Endodermal cell (in vitro differentiated cells): ENCODE results near the gene BTBD9. TPM values are rescaled to one million over a fixed set of nuclear protein-coding genes. Genes with fewer than 3 reads are reported as not detected.

Experiments
- DNase-seq: peaks from one replicate; pipeline ENCODE4 v3.0.0-alpha.2; 2017
- H3K27ac ChIP-seq: 2 replicates; pipeline ENCODE4 v1.5.1; 2013; ENCODE audit warnings: mild to moderate bottlenecking, low read depth, low read length, moderate library complexity
- H3K27me3 ChIP-seq: 2 replicates; pipeline ENCODE4 v1.6.1; 2013; ENCODE audit warnings: mild to moderate bottlenecking, low read length, moderate library complexity; ENCODE audit not compliant: insufficient read depth, control insufficient read depth, poor library complexity, severe bottlenecking
- H3K36me3 ChIP-seq: 2 replicates; pipeline ENCODE4 v1.7.0; 2013; ENCODE audit warnings: mild to moderate bottlenecking, low read length, moderate library complexity; ENCODE audit not compliant: control insufficient read depth, insufficient read depth
- H3K4me1 ChIP-seq: one replicate; pipeline ENCODE4 v1.7.0; 2013; ENCODE audit warnings: low read length; ENCODE audit not compliant: control insufficient read depth, insufficient read depth
- H3K4me3 ChIP-seq: 2 replicates; pipeline ENCODE4 v1.5.1; 2013; ENCODE audit warnings: mild to moderate bottlenecking, low read length, moderate library complexity
- H3K9ac ChIP-seq: 2 replicates; pipeline ENCODE4 v1.6.1; 2013; ENCODE audit warnings: mild to moderate bottlenecking, low read length, moderate library complexity; ENCODE audit not compliant: poor library complexity, severe bottlenecking; ENCODE audit errors: extremely low read depth
- H3K9me3 ChIP-seq: 2 replicates; pipeline ENCODE4 v1.6.1; 2013; ENCODE audit warnings: mild to moderate bottlenecking, low read length, moderate library complexity; ENCODE audit not compliant: control insufficient read depth
- H3K27ac Mint-ChIP-seq: 2 replicates; pipeline ENCODE4 v1.8.0; 2020; ENCODE audit warnings: mixed read lengths
- H3K27me3 Mint-ChIP-seq: 2 replicates; pipeline ENCODE4 v1.8.0; 2021; ENCODE audit warnings: mild to moderate bottlenecking, mixed read lengths; ENCODE audit not compliant: insufficient read depth
- H3K36me3 Mint-ChIP-seq: 2 replicates; pipeline ENCODE4 v1.8.0; 2020; ENCODE audit warnings: low read depth, mixed read lengths
- H3K4me1 Mint-ChIP-seq: 2 replicates; pipeline ENCODE4 v1.8.0; 2020; ENCODE audit warnings: mixed read lengths
- H3K4me3 Mint-ChIP-seq: 2 replicates; pipeline ENCODE4 v1.8.0; 2020; ENCODE audit warnings: mild to moderate bottlenecking, moderate library complexity, mixed read lengths
- H3K9me3 Mint-ChIP-seq: 2 replicates; pipeline ENCODE4 v1.8.0; 2020; ENCODE audit warnings: mild to moderate bottlenecking, mixed read lengths
- CTCF ChIP-seq: fragments of 200-600 bp; sonication (generic); conservative IDR thresholded peaks from 2 replicates; pipeline ENCODE4 v1.5.0; 2021; ENCODE audit warnings: antibody characterized with exemption, mild to moderate bottlenecking
- whole genome bisulfite sequencing, 2 experiments: methylation state at CpG; one replicate each; pipeline versions ENCODE4 v1.1.5 to v1.1.7; 2013; ENCODE audit warnings: missing lambda C conversion rate in 2 of 2, mixed read lengths in 1 of 2; ENCODE audit not compliant: insufficient coverage in 1 of 2, insufficient read length in 1 of 2; 5-methylcytosine and 5-hydroxymethylcytosine counted together
- total RNA-seq, 2 donors: library from RNA; stranded (reverse); fragmentation: NEBNext Ultra II Directional in 1 of 2; extraction: Animal tissue kit (Norgen Biotek cat#: 25700) in 1 of 2; gene quantifications; 2 replicates in 1 of 2; 3 replicates in 1 of 2; pipeline ENCODE4 v1.2.1, GENCODE V29; 2021

Gene BTBD9
- total RNA-seq, 2 donors from 2014 or later = 7.6 to 12.3 TPM

GRCh38 chr6:38525888-38526287 lies 113.8 kb downstream of the BTBD9 start:
- H3K4me3 Mint-ChIP-seq = no peak overlapping the region
- no peak overlapping the region for H3K4me3 ChIP-seq
- H3K27me3 ChIP-seq = no peaks in the 10 kb centered on the region
- no peak overlapping the region for H3K27ac Mint-ChIP-seq
- peaks cover 57% of the 10 kb centered on the region for H3K9me3 Mint-ChIP-seq
- no peak overlapping the region for H3K9ac ChIP-seq
- 97 to 100% methylated on average over 2 of the region's 2 CpGs for WGBS, 2 experiments
- H3K4me1 ChIP-seq = no peaks in the 10 kb centered on the region
- no peaks in the 10 kb centered on the region for H3K36me3 ChIP-seq
- H3K27ac ChIP-seq = no peak overlapping the region
- no peak for DNase-seq
- H3K4me1 Mint-ChIP-seq = peaks cover 7% of the 10 kb centered on the region
- TF ChIP-seq CTCF = no peak
- H3K27me3 Mint-ChIP-seq = no peaks in the 10 kb centered on the region
- H3K9me3 ChIP-seq = peaks cover 47% of the 10 kb centered on the region
- peaks cover 43% of the 10 kb centered on the region for H3K36me3 Mint-ChIP-seq

- DNase-seq = no peak
- no peaks in the 10 kb centered on the region for H3K4me1 ChIP-seq
- H3K27me3 ChIP-seq = no peaks in the 10 kb centered on the region
- Mint-ChIP-seq H3K4me3 (no peak overlapping the region), H3K27me3 (no peaks in the 10 kb centered on the region), H3K4me1 (peaks cover 7% of the 10 kb centered on the region), H3K36me3 (peaks cover 34% of the 10 kb centered on the region), H3K9me3 (peaks cover 44% of the 10 kb centered on the region), H3K27ac (no peak overlapping the region)
- H3K27ac ChIP-seq = no peak overlapping the region
- H3K9ac ChIP-seq = no peak overlapping the region
- H3K4me3 ChIP-seq = peak overlapping the region; percentile 7
- peaks cover 34% of the 10 kb centered on the region for H3K9me3 ChIP-seq
- 90 to 95% methylated on average over 1 to 3 of the region's 3 CpGs for WGBS, 2 experiments
- TF ChIP-seq CTCF = no peak
- H3K36me3 ChIP-seq = no peaks in the 10 kb centered on the region
Observed at GRCh38 chr6:38524436-38525145, 115.1 kb downstream of the BTBD9 start.

GRCh38 chr6:38522322-38522721 lies 117.4 kb downstream of the BTBD9 start:
- no peaks in the 10 kb centered on the region for H3K27me3 Mint-ChIP-seq
- H3K4me1 ChIP-seq = peaks cover 3% of the 10 kb centered on the region
- H3K27ac Mint-ChIP-seq = no peak overlapping the region
- no peaks in the 10 kb centered on the region for H3K36me3 ChIP-seq
- H3K9me3 ChIP-seq = peaks cover 18% of the 10 kb centered on the region
- no peak overlapping the region for H3K4me3 Mint-ChIP-seq
- no peak overlapping the region for H3K9ac ChIP-seq
- 88% methylated on average over 2 of the region's 2 CpGs for WGBS, 2 experiments
- no peak for TF ChIP-seq CTCF
- peaks cover 23% of the 10 kb centered on the region for H3K9me3 Mint-ChIP-seq
- H3K27me3 ChIP-seq = no peaks in the 10 kb centered on the region
- peaks cover 16% of the 10 kb centered on the region for H3K4me1 Mint-ChIP-seq
- H3K4me3 ChIP-seq = no peak overlapping the region
- peaks cover 17% of the 10 kb centered on the region for H3K36me3 Mint-ChIP-seq
- no peak for DNase-seq
- no peak overlapping the region for H3K27ac ChIP-seq
